ENCODE measurements around the gene ATP6V1F. TPM values are rescaled to one million over a fixed set of nuclear protein-coding genes. Genes with fewer than 3 reads are reported as not detected.

The ATP6V1F gene
- polyA plus RNA-seq, 1 donor = 193 TPM

GRCh38 chr7:128885370-128886187, 22.9 kb downstream of the ATP6V1F start:
- Histone ChIP-seq H3K27ac (ENCODE audit: low read length) (no peak overlapping the region), H3K27me3 (ENCODE audit: control insufficient read depth, insufficient read depth, low read length) (peaks cover 5% of the 10 kb centered on the region), H3K36me3 (ENCODE audit: control insufficient read depth, insufficient read depth, low read length) (no peaks in the 10 kb centered on the region), H3K9me3 (ENCODE audit: control insufficient read depth, low read depth, low read length) (peaks cover 12% of the 10 kb centered on the region), H3K4me3 (ENCODE audit: low read length) (no peak overlapping the region), H3K4me1 (ENCODE audit: control insufficient read depth, insufficient read depth, low read length) (peaks cover 5% of the 10 kb centered on the region)
- no peak for DNase-seq
- no CpG with 5 or more reads among the region's 10 CpGs for WGBS (ENCODE audit: insufficient coverage, low lambda C conversion rate)

GRCh38 chr7:128886391-128887168, 23.9 kb downstream of the ATP6V1F start:
- no peaks in the 10 kb centered on the region for H3K36me3 ChIP-seq (ENCODE audit: control insufficient read depth, insufficient read depth, low read length)
- peaks cover 12% of the 10 kb centered on the region for H3K27me3 ChIP-seq (ENCODE audit: control insufficient read depth, insufficient read depth, low read length)
- WGBS (ENCODE audit: insufficient coverage, low lambda C conversion rate) = no CpG with 5 or more reads among the region's 14 CpGs
- no peak overlapping the region for H3K4me3 ChIP-seq (ENCODE audit: low read length)
- peaks cover 5% of the 10 kb centered on the region for H3K4me1 ChIP-seq (ENCODE audit: control insufficient read depth, insufficient read depth, low read length)
- no peak overlapping the region for H3K27ac ChIP-seq (ENCODE audit: low read length)
- peaks cover 12% of the 10 kb centered on the region for H3K9me3 ChIP-seq (ENCODE audit: control insufficient read depth, low read depth, low read length)
- no peak for DNase-seq

GRCh38 chr7:128887169-128888038, 24.7 kb downstream of the ATP6V1F start:
- no peak for DNase-seq
- H3K4me3 ChIP-seq (ENCODE audit: low read length) = no peak overlapping the region
- H3K27ac ChIP-seq (ENCODE audit: low read length) = no peak overlapping the region
- H3K27me3 ChIP-seq (ENCODE audit: control insufficient read depth, insufficient read depth, low read length) = peaks cover 15% of the 10 kb centered on the region
- WGBS (ENCODE audit: insufficient coverage, low lambda C conversion rate) = no CpG with 5 or more reads among the region's 7 CpGs
- peaks cover 5% of the 10 kb centered on the region for H3K4me1 ChIP-seq (ENCODE audit: control insufficient read depth, insufficient read depth, low read length)
- peaks cover 12% of the 10 kb centered on the region for H3K9me3 ChIP-seq (ENCODE audit: control insufficient read depth, low read depth, low read length)
- no peaks in the 10 kb centered on the region for H3K36me3 ChIP-seq (ENCODE audit: control insufficient read depth, insufficient read depth, low read length)

GRCh38 chr7:128888039-128888755, 25.5 kb downstream of the ATP6V1F start:
- no CpG with 5 or more reads among the region's 7 CpGs for WGBS (ENCODE audit: insufficient coverage, low lambda C conversion rate)
- DNase-seq = no peak

GRCh38 chr7:128888756-128889095, 26.1 kb downstream of the ATP6V1F start:
- peaks cover 17% of the 10 kb centered on the region for H3K27me3 ChIP-seq (ENCODE audit: control insufficient read depth, insufficient read depth, low read length)
- peaks cover 9% of the 10 kb centered on the region for H3K4me1 ChIP-seq (ENCODE audit: control insufficient read depth, insufficient read depth, low read length)
- no peaks in the 10 kb centered on the region for H3K36me3 ChIP-seq (ENCODE audit: control insufficient read depth, insufficient read depth, low read length)
- DNase-seq = no peak
- no CpG with 5 or more reads among the region's 11 CpGs for WGBS (ENCODE audit: insufficient coverage, low lambda C conversion rate)
- no peak overlapping the region for H3K27ac ChIP-seq (ENCODE audit: low read length)
- H3K9me3 ChIP-seq (ENCODE audit: control insufficient read depth, low read depth, low read length) = peaks cover 12% of the 10 kb centered on the region
- H3K4me3 ChIP-seq (ENCODE audit: low read length) = no peak overlapping the region

More at GRCh38 chr7:128888039-128888755, 25.5 kb downstream of the ATP6V1F start:
- Histone ChIP-seq H3K4me3 (ENCODE audit: low read length) (no peak overlapping the region), H3K4me1 (ENCODE audit: control insufficient read depth, insufficient read depth, low read length) (peaks cover 10% of the 10 kb centered on the region), H3K9me3 (ENCODE audit: control insufficient read depth, low read depth, low read length) (peaks cover 12% of the 10 kb centered on the region), H3K27me3 (ENCODE audit: control insufficient read depth, insufficient read depth, low read length) (peaks cover 17% of the 10 kb centered on the region), H3K36me3 (ENCODE audit: control insufficient read depth, insufficient read depth, low read length) (no peaks in the 10 kb centered on the region), H3K27ac (ENCODE audit: low read length) (no peak overlapping the region)

GRCh38 chr7:128889121-128889520, 26.5 kb downstream of the ATP6V1F start:
- H3K4me1 ChIP-seq (ENCODE audit: control insufficient read depth, insufficient read depth, low read length) = peaks cover 5% of the 10 kb centered on the region
- no peak overlapping the region for H3K27ac ChIP-seq (ENCODE audit: low read length)
- H3K36me3 ChIP-seq (ENCODE audit: control insufficient read depth, insufficient read depth, low read length) = no peaks in the 10 kb centered on the region
- H3K9me3 ChIP-seq (ENCODE audit: control insufficient read depth, low read depth, low read length) = peaks cover 12% of the 10 kb centered on the region
- DNase-seq = no peak
- peaks cover 17% of the 10 kb centered on the region for H3K27me3 ChIP-seq (ENCODE audit: control insufficient read depth, insufficient read depth, low read length)
- H3K4me3 ChIP-seq (ENCODE audit: low read length) = no peak overlapping the region
- no CpG with 5 or more reads among the region's 8 CpGs for WGBS (ENCODE audit: insufficient coverage, low lambda C conversion rate)

- Histone ChIP-seq H3K4me1 (ENCODE audit: control insufficient read depth, insufficient read depth, low read length) (peaks cover 5% of the 10 kb centered on the region), H3K27ac (ENCODE audit: low read length) (no peak overlapping the region), H3K4me3 (ENCODE audit: low read length) (no peak overlapping the region), H3K9me3 (ENCODE audit: control insufficient read depth, low read depth, low read length) (peaks cover 12% of the 10 kb centered on the region), H3K36me3 (ENCODE audit: control insufficient read depth, insufficient read depth, low read length) (no peaks in the 10 kb centered on the region), H3K27me3 (ENCODE audit: control insufficient read depth, insufficient read depth, low read length) (peaks cover 17% of the 10 kb centered on the region)
- WGBS (ENCODE audit: insufficient coverage, low lambda C conversion rate) = no CpG with 5 or more reads among the region's 67 CpGs
- peak in 1 of 2 donors; percentile 43 for DNase-seq
These were observed 27.9 kb downstream of the ATP6V1F start for GRCh38 chr7:128890306-128891109.

GRCh38 chr7:128891110-128891941, 28.7 kb downstream of the ATP6V1F start:
- no CpG with 5 or more reads among the region's 41 CpGs for WGBS (ENCODE audit: insufficient coverage, low lambda C conversion rate)
- Histone ChIP-seq H3K36me3 (ENCODE audit: control insufficient read depth, insufficient read depth, low read length) (no peaks in the 10 kb centered on the region), H3K9me3 (ENCODE audit: control insufficient read depth, low read depth, low read length) (peaks cover 12% of the 10 kb centered on the region), H3K4me3 (ENCODE audit: low read length) (peak overlapping the region; percentile 16), H3K27ac (ENCODE audit: low read length) (no peak overlapping the region), H3K27me3 (ENCODE audit: control insufficient read depth, insufficient read depth, low read length) (peaks cover 17% of the 10 kb centered on the region), H3K4me1 (ENCODE audit: control insufficient read depth, insufficient read depth, low read length) (peaks cover 5% of the 10 kb centered on the region)
- peak in 1 of 2 donors; percentile 55 for DNase-seq

- DNase-seq = no peak
- Histone ChIP-seq H3K4me1 (ENCODE audit: control insufficient read depth, insufficient read depth, low read length) (peaks cover 5% of the 10 kb centered on the region), H3K4me3 (ENCODE audit: low read length) (no peak overlapping the region), H3K27me3 (ENCODE audit: control insufficient read depth, insufficient read depth, low read length) (peaks cover 17% of the 10 kb centered on the region), H3K36me3 (ENCODE audit: control insufficient read depth, insufficient read depth, low read length) (no peaks in the 10 kb centered on the region), H3K27ac (ENCODE audit: low read length) (no peak overlapping the region), H3K9me3 (ENCODE audit: control insufficient read depth, low read depth, low read length) (peaks cover 12% of the 10 kb centered on the region)
- no CpG with 5 or more reads among the region's 11 CpGs for WGBS (ENCODE audit: insufficient coverage, low lambda C conversion rate)
These were observed 29.2 kb downstream of the ATP6V1F start for GRCh38 chr7:128891942-128892269.

Data from large intestine (tissue), 3 donors.